K562 (cell line): ENCODE measurements around the gene PMEPA1. TPM values are rescaled to one million over a fixed set of nuclear protein-coding genes. Genes with fewer than 3 reads are reported as not detected.

ENCODE experiments used
- ATAC-seq: fragments of 200-7000 bp; cut with Tn5 transposase; 3 replicates; pipeline ENCODE4 v1.9.1; 2020; ENCODE audit warnings: moderate library complexity
- BruUV-seq: library from RNA; stranded (reverse); fragments of 400-500 nt; replicated peaks from 2 replicates; lab custom pipeline; 2021; lab: Mats Ljungman, UMichigan
- CTCF ChIA-PET: fragments of 300-600 bp; formaldehyde crosslinking; extraction: SDS; loops from one replicate; lab custom pipeline; 2021; ENCODE audit warnings: low intra/inter-chr PET ratio; lab: Yijun Ruan, JAX
- POLR2A ChIA-PET: fragments of 300-600, 350-650 bp; sonication (Branson Sonifier 250); formaldehyde crosslinking; extraction: SDS; loops from one replicate; lab custom pipeline; 2021; ENCODE audit warnings: antibody characterized with exemption, inconsistent platforms; lab: Yijun Ruan, JAX
- DNase-seq, 4 experiments: peaks; one replicate each; pipeline versions ENCODE4 v3.0.0 to v3.0.0-alpha.2; 2011 to 2018; ENCODE audit warnings: low spot score in 3 of 4, mixed read lengths in 3 of 4; ENCODE audit errors: extremely low read depth in 1 of 4
- FAIRE-seq: peaks from 2 replicates; lab custom pipeline; 2011; peaks lifted over from hg19 to GRCh38; lab: Jason Lieb, UNC
- H2AFZ ChIP-seq: 2 replicates; pipeline ENCODE4 v1.6.0; 2011; ENCODE audit warnings: low read depth, low read length, control low read depth, inconsistent platforms
- H3K27ac ChIP-seq: fragments of 200-600 bp; 3 replicates; pipeline ENCODE4 v1.8.0; 2011; ENCODE audit warnings: low read depth, mild to moderate bottlenecking, control low read depth, inconsistent platforms, low read length, moderate library complexity, mixed read lengths; ENCODE audit errors: extremely low read depth
- H3K27me3 ChIP-seq, 2 experiments: fragments of 300-600 bp in 1 of 2; 2 replicates in 1 of 2; 3 replicates in 1 of 2; pipeline versions ENCODE4 v1.6.0 to v1.8.0; 2011; ENCODE audit warnings: inconsistent platforms in 2 of 2, low read length in 2 of 2, mild to moderate bottlenecking in 1 of 2, mixed read lengths in 1 of 2, moderate library complexity in 1 of 2; ENCODE audit not compliant: control insufficient read depth in 2 of 2, insufficient read depth in 2 of 2
- H3K36me3 ChIP-seq: fragments of 300-600 bp; 3 replicates; pipeline ENCODE4 v1.8.0; 2011; ENCODE audit warnings: mild to moderate bottlenecking, low read length, inconsistent platforms; ENCODE audit not compliant: control insufficient read depth, insufficient read depth
- H3K4me1 ChIP-seq, 2 experiments: fragments of 200-600 bp in 1 of 2; replicated peaks in 1 of 2; 2 replicates in 1 of 2; 3 replicates in 1 of 2; pipeline versions ENCODE4 v1.5.1 to v1.8.0; 2011; ENCODE audit warnings: inconsistent platforms in 2 of 2, low read length in 2 of 2, mild to moderate bottlenecking in 1 of 2, mixed read lengths in 1 of 2, moderate library complexity in 1 of 2; ENCODE audit not compliant: control insufficient read depth in 2 of 2, insufficient read depth in 2 of 2
- H3K4me2 ChIP-seq: 2 replicates; pipeline ENCODE4 v1.6.1; 2011; ENCODE audit warnings: low read length, control low read depth, inconsistent platforms, mixed read lengths; ENCODE audit not compliant: insufficient read depth
- H3K4me3 ChIP-seq: fragments of 200-600 bp; sonication (generic), shearing (Covaris generic); 2 replicates; pipeline ENCODE4 v1.5.1; 2016; ENCODE audit warnings: control low read depth, inconsistent platforms
- H3K79me2 ChIP-seq: fragments of 200-600 bp; 3 replicates; pipeline ENCODE4 v1.8.0; 2011; ENCODE audit warnings: low read length, inconsistent platforms; ENCODE audit not compliant: control insufficient read depth, insufficient read depth
- H3K9ac ChIP-seq, 2 experiments: 2 replicates each; pipeline versions ENCODE4 v1.6.0 to v1.6.1; 2011; ENCODE audit warnings: low read depth in 2 of 2, low read length in 2 of 2, control low read depth in 1 of 2, inconsistent platforms in 1 of 2, mild to moderate bottlenecking in 1 of 2, mixed read lengths in 1 of 2; ENCODE audit not compliant: insufficient read depth in 1 of 2
- H3K9me1 ChIP-seq: one replicate; pipeline ENCODE4 v1.6.0; 2011; ENCODE audit warnings: inconsistent platforms, mild to moderate bottlenecking, low read length, moderate library complexity; ENCODE audit not compliant: control insufficient read depth, insufficient read depth
- H3K9me3 ChIP-seq: replicated peaks from 2 replicates; pipeline ENCODE4 v1.5.1; 2011; ENCODE audit warnings: low read depth, low read length, inconsistent platforms; ENCODE audit not compliant: control insufficient read depth, insufficient read depth
- H4K20me1 ChIP-seq: replicated peaks from 2 replicates; pipeline ENCODE4 v1.6.1; 2011; ENCODE audit warnings: low read length, inconsistent platforms, mixed read lengths; ENCODE audit not compliant: control insufficient read depth, insufficient read depth
- CAMTA2 ChIP-seq: fragments of 250-450 bp; sonication (Bioruptor Pico); conservative IDR thresholded peaks from 2 replicates; pipeline ENCODE4 v1.5.1; 2022
- E2F3 ChIP-seq: fragments of 250-450 bp; sonication (Bioruptor Pico); IDR thresholded peaks from 2 replicates; pipeline ENCODE4 v1.4.0; 2020; ENCODE audit warnings: mild to moderate bottlenecking
- ETV5 ChIP-seq: sonication (generic); formaldehyde crosslinking; IDR thresholded peaks from 2 replicates; pipeline ENCODE4 v1.4.0; 2020; ENCODE audit warnings: low read depth, mild to moderate bottlenecking, missing genetic modification reagents
- FOXA3 ChIP-seq, 2 experiments: fragments of 450-650 bp in 1 of 2; sonication (generic) in 1 of 2; formaldehyde crosslinking; IDR thresholded peaks in 1 of 2; conservative IDR thresholded peaks in 1 of 2; 2 replicates each; pipeline versions ENCODE4 v1.4.0 to v1.8.0; 2020 to 2022; ENCODE audit warnings: mild to moderate bottlenecking in 2 of 2, missing genetic modification reagents in 1 of 2
- HDAC1 ChIP-seq, 2 experiments: fragments of 450-650 bp; IDR thresholded peaks; 2 replicates each; pipeline ENCODE4 v1.6.1; 2016 to 2017; ENCODE audit warnings: inconsistent platforms in 1 of 2, mild to moderate bottlenecking in 1 of 2, moderate library complexity in 1 of 2
- HNRNPUL1 ChIP-seq: fragments of 200-400 bp; formaldehyde crosslinking; IDR thresholded peaks from 2 replicates; pipeline ENCODE4 v1.6.1; 2017; ENCODE audit warnings: low read length
- KLF6 ChIP-seq: fragments of 250-450 bp; sonication (Bioruptor Pico); IDR thresholded peaks from 2 replicates; pipeline ENCODE4 v1.4.0; 2020; ENCODE audit warnings: mild to moderate bottlenecking, moderate library complexity, borderline replicate concordance
- MBD2 ChIP-seq: sonication (generic); IDR thresholded peaks from 2 replicates; pipeline ENCODE4 v1.6.1; 2016; ENCODE audit warnings: low read depth, borderline replicate concordance
- PHTF2 ChIP-seq: fragments of 250-450 bp; sonication (Bioruptor Pico); IDR thresholded peaks from 2 replicates; pipeline ENCODE4 v1.5.0; 2021; ENCODE audit warnings: mild to moderate bottlenecking
- RCOR1 ChIP-seq, 2 experiments: IDR thresholded peaks; 2 replicates each; pipeline ENCODE4 v1.6.1; 2012; ENCODE audit warnings: low read depth in 2 of 2, low read length in 2 of 2, borderline replicate concordance in 1 of 2, improper control_type of control experiment in 1 of 2
- SETDB1 ChIP-seq: IDR thresholded peaks from one replicate; pipeline ENCODE4 v1.6.1; 2012; ENCODE audit warnings: low read length, control low read depth, inconsistent platforms
- SMAD2 ChIP-seq: fragments of 150-350 bp; IDR thresholded peaks from 2 replicates; pipeline ENCODE4 v1.6.1; 2014; ENCODE audit warnings: low read depth, mild to moderate bottlenecking, low read length
- SMC3 ChIP-seq: conservative IDR thresholded peaks from 2 replicates; pipeline ENCODE4 v1.6.1; 2011; ENCODE audit warnings: low read depth, low read length, improper control_type of control experiment; ENCODE audit not compliant: insufficient read depth
- ZFPM2 ChIP-seq: fragments of 250-450 bp; sonication (Bioruptor Pico); IDR thresholded peaks from 2 replicates; pipeline ENCODE4 v1.5.1; 2022; ENCODE audit warnings: mild to moderate bottlenecking
- ZNF766 ChIP-seq: fragments of 200-800 bp; sonication (Bioruptor generic); conservative IDR thresholded peaks from 2 replicates; pipeline ENCODE4 v1.6.1; 2016; ENCODE audit warnings: missing genetic modification characterization, missing compliant biosample characterization
- WGBS: fragments of 100-300 bp; shearing (Covaris generic); methylation state at CpG from one replicate; pipeline ENCODE4 v1.1.6; 2016; ENCODE audit warnings: low coverage, mixed read lengths; ENCODE audit not compliant: insufficient coverage; ENCODE audit errors: missing lambda C conversion rate; 5-methylcytosine and 5-hydroxymethylcytosine counted together
- in situ Hi-C: fragments of 300-500 bp; cut with MboI; formaldehyde crosslinking; loops from 4 replicates; pipeline ENCODE4 v1.15.0; 2018; ENCODE audit warnings: inconsistent platforms, mixed read lengths
- intact Hi-C: fragments of 100-400 bp; cut with micrococcal nuclease; formaldehyde crosslinking; loops from 2 replicates; pipeline ENCODE4 v1.14.2; 2022
- polyA plus RNA-seq, 8 experiments: library from polyadenylated mRNA; depleted of rRNA in 4 of 8; stranded (reverse) in 5 of 8; unstranded in 3 of 8; fragments of >200 nt; fragmentation: Nextera tagmentation in 2 of 8; fragmentation: Illumina TruSeq in 1 of 8; extraction: Ambion mirVana in 2 of 8; extraction: Trizol in 1 of 8; gene quantifications; 2 replicates each; pipeline versions ENCODE4 v1.2.1 to v1.2.3, GENCODE V29; 2011 to 2014; ENCODE audit warnings: inconsistent platforms in 1 of 8, missing spikeins in 1 of 8
- total RNA-seq, 7 experiments: library from RNA; depleted of rRNA in 6 of 7; stranded (reverse); fragments of >200 nt in 6 of 7; fragmentation: Illumina TruSeq in 2 of 7; extraction: Trizol in 2 of 7; gene quantifications; 2 replicates each; pipeline versions ENCODE4 v1.2.1 to v1.2.3, GENCODE V29; 2011 to 2021; ENCODE audit warnings: low replicate concordance in 1 of 7
- TF ChIP-seq, protein P1 (sequence below): fragments of 450-650 bp; formaldehyde crosslinking; IDR thresholded peaks from 2 replicates; pipeline ENCODE4 v1.4.0; 2020; ENCODE audit warnings: mild to moderate bottlenecking
- TF ChIP-seq, protein P2 (sequence below): fragments of 450-650 bp; IDR thresholded peaks from 2 replicates; pipeline ENCODE4 v1.6.1; 2017; ENCODE audit warnings: antibody characterized with exemption

PMEPA1 gene
- total and polyA plus RNA-seq, 9 of the 15 experiments (the other 6 are each of a cell fraction or from before 2014, with no cell fraction given): 0.16 TPM; not detected in 8

DNA sequence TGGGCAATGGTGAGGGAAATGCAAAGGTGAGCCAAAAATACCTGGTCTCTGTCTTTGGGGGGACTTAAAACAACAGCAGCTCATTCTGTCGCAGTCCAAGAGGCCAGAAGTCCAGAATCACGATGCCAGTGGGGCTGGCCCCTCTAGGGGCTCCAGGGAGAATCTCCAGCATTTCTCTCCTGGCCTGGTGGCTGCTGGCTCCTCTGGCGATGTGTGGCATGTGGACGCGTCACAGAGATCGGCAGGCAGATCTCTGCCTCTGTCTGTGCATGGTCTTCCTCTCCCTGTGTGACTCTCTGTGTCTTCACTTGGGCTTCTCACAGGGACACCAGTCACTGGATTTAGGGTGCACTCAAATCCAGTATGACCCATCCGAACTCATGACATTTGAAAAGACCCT, 14.0 kb upstream of the PMEPA1 start:
- no peaks in the 10 kb centered on the region for H3K36me3 ChIP-seq
- H3K9ac ChIP-seq: no peak overlapping the region
- DNase-seq (no peak), FAIRE-seq (no peak), ATAC-seq (no peak)
- H3K9me1 ChIP-seq: no peaks in the 10 kb centered on the region
- H3K4me3 ChIP-seq: no peak overlapping the region
- peaks cover 17 to 75% of the 10 kb centered on the region in 2 experiments; a peak in 4 of 5 replicates for H3K27me3 ChIP-seq
- ChIA-PET POLR2A (no interaction called here), CTCF (no interaction called here)
- peaks cover 0 to under 1% of the 10 kb centered on the region in 2 experiments; a peak in 1 of 5 replicates for H3K4me1 ChIP-seq
- in situ Hi-C loops (no loop called here), intact Hi-C loops (no loop called here)
- WGBS: 0% methylated on average over 7 of the region's 7 CpGs
- no peaks in the 10 kb centered on the region for H3K9me3 ChIP-seq
- no peak overlapping the region for H3K27ac ChIP-seq
- H3K79me2 ChIP-seq: no peaks in the 10 kb centered on the region
- TF ChIP-seq SMC3: no peak
- TF ChIP-seq, protein P1, sequence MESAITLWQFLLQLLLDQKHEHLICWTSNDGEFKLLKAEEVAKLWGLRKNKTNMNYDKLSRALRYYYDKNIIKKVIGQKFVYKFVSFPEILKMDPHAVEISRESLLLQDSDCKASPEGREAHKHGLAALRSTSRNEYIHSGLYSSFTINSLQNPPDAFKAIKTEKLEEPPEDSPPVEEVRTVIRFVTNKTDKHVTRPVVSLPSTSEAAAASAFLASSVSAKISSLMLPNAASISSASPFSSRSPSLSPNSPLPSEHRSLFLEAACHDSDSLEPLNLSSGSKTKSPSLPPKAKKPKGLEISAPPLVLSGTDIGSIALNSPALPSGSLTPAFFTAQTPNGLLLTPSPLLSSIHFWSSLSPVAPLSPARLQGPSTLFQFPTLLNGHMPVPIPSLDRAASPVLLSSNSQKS (CRISPR knock-in tag): no peak
- TF ChIP-seq CAMTA2: no peak
- no peak for TF ChIP-seq MBD2
- TF ChIP-seq, protein P2, sequence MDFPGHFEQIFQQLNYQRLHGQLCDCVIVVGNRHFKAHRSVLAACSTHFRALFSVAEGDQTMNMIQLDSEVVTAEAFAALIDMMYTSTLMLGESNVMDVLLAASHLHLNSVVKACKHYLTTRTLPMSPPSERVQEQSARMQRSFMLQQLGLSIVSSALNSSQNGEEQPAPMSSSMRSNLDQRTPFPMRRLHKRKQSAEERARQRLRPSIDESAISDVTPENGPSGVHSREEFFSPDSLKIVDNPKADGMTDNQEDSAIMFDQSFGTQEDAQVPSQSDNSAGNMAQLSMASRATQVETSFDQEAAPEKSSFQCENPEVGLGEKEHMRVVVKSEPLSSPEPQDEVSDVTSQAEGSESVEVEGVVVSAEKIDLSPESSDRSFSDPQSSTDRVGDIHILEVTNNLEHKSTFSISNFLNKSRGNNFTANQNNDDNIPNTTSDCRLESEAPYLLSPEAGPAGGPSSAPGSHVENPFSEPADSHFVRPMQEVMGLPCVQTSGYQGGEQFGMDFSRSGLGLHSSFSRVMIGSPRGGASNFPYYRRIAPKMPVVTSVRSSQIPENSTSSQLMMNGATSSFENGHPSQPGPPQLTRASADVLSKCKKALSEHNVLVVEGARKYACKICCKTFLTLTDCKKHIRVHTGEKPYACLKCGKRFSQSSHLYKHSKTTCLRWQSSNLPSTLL: no peak
- TF ChIP-seq SETDB1: no peak
- TF ChIP-seq SMAD2: no peak
- no peak for TF ChIP-seq KLF6 (CRISPR knock-in tag)
- no peak for TF ChIP-seq RCOR1 (IDR thresholded peaks at IDR 0.05; ENCODE audit: borderline replicate concordance in 1 of 2, low read depth in 2 of 2, low read length in 2 of 2)
- no peak for TF ChIP-seq HNRNPUL1
- no peak for TF ChIP-seq E2F3 (CRISPR knock-in tag)
- no peak for TF ChIP-seq ZNF766 (CRISPR knock-in tag)
- no peak for TF ChIP-seq ZFPM2 (CRISPR knock-in tag)
- TF ChIP-seq FOXA3 (CRISPR knock-in tag; conservative IDR thresholded peaks at IDR 0.05 in 1 of 2, IDR thresholded peaks at IDR 0.05 in 1 of 2): no peak
- TF ChIP-seq ETV5 (CRISPR knock-in tag): no peak
- no peak for TF ChIP-seq PHTF2
- no peak for TF ChIP-seq HDAC1 (IDR thresholded peaks at IDR 0.05)
- H4K20me1 ChIP-seq: peaks cover 5% of the 10 kb centered on the region; the same call in 1 of the 2 replicates
- BruUV-seq: no TSS peak
- H2AFZ ChIP-seq: no peak overlapping the region
- no peak overlapping the region for H3K4me2 ChIP-seq
